B cell (primary cell): ENCODE measurements around the gene AGAP1. TPM values are rescaled to one million over a fixed set of nuclear protein-coding genes. Genes with fewer than 3 reads are reported as not detected.

Experiments used
- ATAC-seq: fragments of 200-7000 bp; cut with Tn5 transposase; one replicate; pipeline ENCODE4 v1.10.0; 2021; ENCODE audit warnings: low read depth, mild to moderate bottlenecking, moderate number of reproducible peaks, moderate library complexity
- CTCF ChIA-PET: fragments of 350-600 bp; sonication (Branson Sonifier 250); formaldehyde crosslinking; loops from one replicate; lab custom pipeline; 2021; ENCODE audit warnings: antibody characterized with exemption, inconsistent platforms; lab: Charles Lee
- POLR2A ChIA-PET: fragments of 350-600 bp; sonication (Branson Sonifier 250); formaldehyde crosslinking; loops from one replicate; lab custom pipeline; 2021; ENCODE audit warnings: antibody characterized with exemption; lab: Charles Lee
- DNase-seq: peaks from one replicate; pipeline ENCODE4 v3.0.0; 2013
- H2AFZ ChIP-seq: 2 replicates; pipeline ENCODE4 v1.6.1; 2012; ENCODE audit warnings: mild to moderate bottlenecking, low read depth, low read length; ENCODE audit not compliant: insufficient read depth, poor library complexity, severe bottlenecking
- H3K27ac ChIP-seq, 2 donors: 1 replicate in 1 of 2; 2 replicates in 1 of 2; pipeline ENCODE4 v1.5.1; 2012 to 2013; ENCODE audit warnings: low read length in 2 of 2, mild to moderate bottlenecking in 2 of 2, moderate library complexity in 1 of 2
- H3K27me3 ChIP-seq, 4 experiments: fragments of 200-600 bp in 1 of 4; sonication (generic) in 1 of 4; replicated peaks in 1 of 4; 1 replicate in 2 of 4; 2 replicates in 2 of 4; pipeline versions ENCODE4 v1.6.1 to v1.7.0; 2013 to 2016; ENCODE audit warnings: low read length in 3 of 4, mild to moderate bottlenecking in 2 of 4, mixed read lengths in 1 of 4, moderate library complexity in 1 of 4; ENCODE audit not compliant: insufficient read depth in 4 of 4, control insufficient read depth in 3 of 4; ENCODE audit errors: control extremely low read depth in 1 of 4
- H3K36me3 ChIP-seq, 2 experiments: replicated peaks in 1 of 2; 1 replicate in 1 of 2; 2 replicates in 1 of 2; pipeline versions ENCODE4 v1.6.1 to v1.7.1; 2013; ENCODE audit warnings: low read length in 1 of 2; ENCODE audit not compliant: insufficient read depth in 2 of 2, control insufficient read depth in 1 of 2; ENCODE audit errors: control extremely low read depth in 1 of 2, extremely low read depth in 1 of 2
- H3K4me1 ChIP-seq, 2 donors: fragments of 200-600 bp in 1 of 2; sonication (generic) in 1 of 2; 1 replicate in 1 of 2; 2 replicates in 1 of 2; pipeline versions ENCODE4 v1.5.1 to v1.6.1; 2013 to 2017; ENCODE audit warnings: low read length in 2 of 2; ENCODE audit not compliant: control insufficient read depth in 2 of 2, insufficient read depth in 2 of 2
- H3K4me2 ChIP-seq: replicated peaks from 2 replicates; pipeline ENCODE3; 2012; ENCODE audit warnings: mild to moderate bottlenecking, low read depth, low read length; ENCODE audit not compliant: poor library complexity, severe bottlenecking
- H3K4me3 ChIP-seq, 5 experiments: fragments of 200-600 bp in 1 of 5; sonication (generic) in 1 of 5; 1 replicate in 3 of 5; 2 replicates in 2 of 5; pipeline versions ENCODE4 v1.5.1 to v1.7.0; 2011 to 2016; ENCODE audit warnings: low read length in 4 of 5, mild to moderate bottlenecking in 4 of 5, low read depth in 2 of 5, control low read depth in 1 of 5, moderate library complexity in 1 of 5; ENCODE audit not compliant: insufficient read depth in 1 of 5; ENCODE audit errors: control extremely low read depth in 1 of 5, extremely low read depth in 1 of 5
- H3K79me2 ChIP-seq: fragments of 200-600 bp; sonication (generic); one replicate; pipeline ENCODE4 v1.6.0; 2016; ENCODE audit warnings: low read length; ENCODE audit not compliant: control insufficient read depth, insufficient read depth
- H3K9ac ChIP-seq: fragments of 200-600 bp; sonication (generic); 2 replicates; pipeline ENCODE4 v1.6.1; 2017; ENCODE audit warnings: mild to moderate bottlenecking, low read length, moderate library complexity
- H3K9me3 ChIP-seq, 3 donors: one replicate each; pipeline versions ENCODE4 v1.6.1 to v1.7.1; 2013; ENCODE audit warnings: low read length in 2 of 3; ENCODE audit not compliant: control insufficient read depth in 2 of 3, insufficient read depth in 1 of 3; ENCODE audit errors: control extremely low read depth in 1 of 3
- H4K20me1 ChIP-seq: 2 replicates; pipeline ENCODE4 v1.6.0; 2012; ENCODE audit warnings: mild to moderate bottlenecking, low read length; ENCODE audit not compliant: insufficient read depth, control insufficient read depth, poor library complexity, severe bottlenecking
- H3K27ac Mint-ChIP-seq: one replicate; pipeline ENCODE4 v1.8.0; 2021; ENCODE audit warnings: mixed read lengths
- H3K27me3 Mint-ChIP-seq: one replicate; pipeline ENCODE4 v1.8.0; 2021; ENCODE audit warnings: mixed read lengths
- H3K4me1 Mint-ChIP-seq: one replicate; pipeline ENCODE4 v1.8.0; 2021; ENCODE audit warnings: mixed read lengths
- H3K4me3 Mint-ChIP-seq: one replicate; pipeline ENCODE4 v1.8.0; 2021; ENCODE audit warnings: mixed read lengths
- H3K9me3 Mint-ChIP-seq: one replicate; pipeline ENCODE4 v1.8.0; 2022; ENCODE audit warnings: mixed read lengths; ENCODE audit not compliant: insufficient read depth
- EZH2 ChIP-seq: IDR thresholded peaks from 2 replicates; pipeline ENCODE4 v1.6.1; 2012; ENCODE audit warnings: borderline replicate concordance, low read depth, mild to moderate bottlenecking, moderate library complexity, low read length; ENCODE audit not compliant: insufficient read depth, poor library complexity, severe bottlenecking
- WGBS: methylation state at CpG from one replicate; pipeline ENCODE4 v1.1.5; 2013; ENCODE audit warnings: missing lambda C conversion rate; ENCODE audit not compliant: insufficient coverage; 5-methylcytosine and 5-hydroxymethylcytosine counted together
- intact Hi-C: fragments of 100-400 bp; cut with micrococcal nuclease; formaldehyde crosslinking; loops from one replicate; pipeline ENCODE4 v1.10.0; 2022
- polyA plus RNA-seq: library from polyadenylated mRNA; depleted of rRNA; stranded (reverse); fragments of >200 nt; gene quantifications from 2 replicates; pipeline ENCODE4 v1.2.3, GENCODE V29; 2012
- total RNA-seq, 2 donors: library from RNA; stranded (reverse); fragments of 120-200 nt in 1 of 2; gene quantifications; 1 replicate in 1 of 2; 2 replicates in 1 of 2; pipeline versions ENCODE4 v1.2.3 to v1.2.4, GENCODE V29; 2013 to 2022
- TF ChIP-seq, protein P1 (sequence below): fragments of 200-600 bp; IDR thresholded peaks from one replicate; pipeline ENCODE4 v1.8.0; 2022; ENCODE audit warnings: antibody characterized with exemption, mild to moderate bottlenecking

The AGAP1 gene
- total and polyA plus RNA-seq, 2 donors (not counting 1 experiment from before 2014, with no cell fraction given) = 0.01 TPM; not detected in 1

DNA sequence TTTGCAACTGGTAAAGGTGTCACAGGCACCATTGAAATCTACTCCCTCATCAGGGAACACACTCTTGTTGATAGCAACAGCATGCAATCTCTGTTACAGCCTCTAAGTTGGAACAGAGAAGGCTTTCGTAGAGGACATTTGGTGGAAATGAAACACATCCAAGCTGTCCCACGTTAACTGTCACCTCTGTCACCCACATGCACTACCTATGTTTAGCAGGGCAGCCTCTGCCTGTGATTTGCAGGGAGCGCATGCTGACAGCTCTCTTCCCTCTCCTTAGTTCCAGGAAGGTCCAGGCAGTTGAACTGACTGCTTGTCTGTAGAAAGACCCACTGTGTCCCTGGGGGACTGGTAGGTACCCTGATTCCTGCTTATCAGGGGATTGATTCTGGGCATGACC lies 367.5 kb downstream of the AGAP1 start:
- ChIA-PET POLR2A (no interaction called here), CTCF (no interaction called here)
- Mint-ChIP-seq H3K4me3 (no peak overlapping the region), H3K27me3 (peaks cover 27% of the 10 kb centered on the region), H3K9me3 (no peaks in the 10 kb centered on the region), H3K4me1 (no peaks in the 10 kb centered on the region), H3K27ac (no peak overlapping the region)
- Histone ChIP-seq H3K4me1 (no peaks in the 10 kb centered on the region), H3K79me2 (no peaks in the 10 kb centered on the region), H3K4me2 (no peak overlapping the region), H3K27me3 (no peaks in the 10 kb centered on the region), H3K27ac (no peak overlapping the region), H2AFZ (no peak overlapping the region), H3K4me3 (no peak overlapping the region), H4K20me1 (no peaks in the 10 kb centered on the region), H3K9me3 (peaks cover 0 to 2% (median 0%) of the 10 kb centered on the region in 3 donors), H3K9ac (no peak overlapping the region), H3K36me3 (no peaks in the 10 kb centered on the region)
- DNase-seq = no peak
- intact Hi-C loops = no loop called here
- TF ChIP-seq, protein P1, sequence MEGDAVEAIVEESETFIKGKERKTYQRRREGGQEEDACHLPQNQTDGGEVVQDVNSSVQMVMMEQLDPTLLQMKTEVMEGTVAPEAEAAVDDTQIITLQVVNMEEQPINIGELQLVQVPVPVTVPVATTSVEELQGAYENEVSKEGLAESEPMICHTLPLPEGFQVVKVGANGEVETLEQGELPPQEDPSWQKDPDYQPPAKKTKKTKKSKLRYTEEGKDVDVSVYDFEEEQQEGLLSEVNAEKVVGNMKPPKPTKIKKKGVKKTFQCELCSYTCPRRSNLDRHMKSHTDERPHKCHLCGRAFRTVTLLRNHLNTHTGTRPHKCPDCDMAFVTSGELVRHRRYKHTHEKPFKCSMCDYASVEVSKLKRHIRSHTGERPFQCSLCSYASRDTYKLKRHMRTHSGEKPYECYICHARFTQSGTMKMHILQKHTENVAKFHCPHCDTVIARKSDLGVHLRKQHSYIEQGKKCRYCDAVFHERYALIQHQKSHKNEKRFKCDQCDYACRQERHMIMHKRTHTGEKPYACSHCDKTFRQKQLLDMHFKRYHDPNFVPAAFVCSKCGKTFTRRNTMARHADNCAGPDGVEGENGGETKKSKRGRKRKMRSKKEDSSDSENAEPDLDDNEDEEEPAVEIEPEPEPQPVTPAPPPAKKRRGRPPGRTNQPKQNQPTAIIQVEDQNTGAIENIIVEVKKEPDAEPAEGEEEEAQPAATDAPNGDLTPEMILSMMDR = no peak
- no peak for TF ChIP-seq EZH2
- ATAC-seq = no peak
- 60% methylated on average over 1 of the region's 3 CpGs for WGBS

DNA sequence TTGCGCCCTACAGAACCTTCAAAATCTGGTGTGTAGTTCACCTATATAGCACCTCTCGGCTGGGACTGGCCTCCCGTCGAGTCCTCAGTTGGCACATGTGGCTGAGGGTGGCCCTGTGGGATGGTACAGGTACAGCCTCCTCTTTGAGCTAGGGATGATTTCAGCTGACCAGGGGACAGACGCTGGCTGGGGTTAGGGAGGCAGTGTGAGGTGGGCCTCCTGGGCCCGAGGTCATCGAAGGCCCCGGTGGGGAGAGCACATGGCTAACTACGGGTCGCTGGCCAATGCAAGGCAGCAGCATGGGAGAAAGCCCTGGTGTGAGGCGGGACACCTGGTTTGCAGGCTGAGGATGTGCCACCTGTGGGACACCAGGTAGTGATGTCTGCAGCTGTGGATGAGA lies 369.6 kb downstream of the AGAP1 start:
- intact Hi-C loops = no loop called here
- H3K79me2 ChIP-seq = no peaks in the 10 kb centered on the region
- ATAC-seq (no peak), DNase-seq (no peak)
- POLR2A ChIA-PET = no interaction called here
- H3K4me2 ChIP-seq = no peak overlapping the region
- 93% methylated on average over 10 of the region's 11 CpGs for WGBS
- no peak overlapping the region for H3K9ac ChIP-seq
- Mint-ChIP-seq H3K27ac (no peak overlapping the region), H3K4me3 (no peak overlapping the region), H3K27me3 (peaks cover 27% of the 10 kb centered on the region), H3K9me3 (no peaks in the 10 kb centered on the region), H3K4me1 (no peaks in the 10 kb centered on the region)
- H3K27ac ChIP-seq = no peak overlapping the region
- TF ChIP-seq EZH2 = no peak
- TF ChIP-seq, protein P1 = no peak
- no peaks in the 10 kb centered on the region for H3K27me3 ChIP-seq
- H3K4me3 ChIP-seq = no peak overlapping the region
- H3K9me3 ChIP-seq = peaks cover 0 to 4% (median 0%) of the 10 kb centered on the region in 3 donors
- CTCF ChIA-PET = no interaction called here
- H2AFZ ChIP-seq = no peak overlapping the region
- H4K20me1 ChIP-seq = no peaks in the 10 kb centered on the region
- no peaks in the 10 kb centered on the region for H3K36me3 ChIP-seq
- H3K4me1 ChIP-seq = no peaks in the 10 kb centered on the region
